GM23338 (cell line): ENCODE data around the gene CDH4. TPM values are rescaled to one million over a fixed set of nuclear protein-coding genes. Genes with fewer than 3 reads are reported as not detected.

Source experiments
- ATAC-seq: fragments of 200-7000 bp; cut with Tn5 transposase; 3 replicates; pipeline ENCODE4 v1.9.1; 2020
- DNase-seq: peaks from one replicate; pipeline ENCODE4 v3.0.0-alpha.2; 2015; ENCODE audit warnings: low spot score
- H2AFZ ChIP-seq: fragments of 200-600 bp; sonication (generic); 2 replicates; pipeline ENCODE4 v1.8.0; 2016; ENCODE audit warnings: antibody characterized with exemption, mild to moderate bottlenecking, moderate library complexity
- H3F3A ChIP-seq: fragments of 200-600 bp; sonication (generic); replicated peaks from 2 replicates; pipeline ENCODE4 v1.8.0; 2017; ENCODE audit warnings: antibody characterized with exemption, mixed run types, low read depth
- H3K27ac ChIP-seq: fragments of 200-600 bp; sonication (generic); 2 replicates; pipeline ENCODE4 v1.6.1; 2016; ENCODE audit warnings: low read depth
- H3K27me3 ChIP-seq: fragments of 200-600 bp; sonication (generic); 2 replicates; pipeline ENCODE4 v1.8.0; 2016; ENCODE audit warnings: mild to moderate bottlenecking, mixed run types, moderate library complexity; ENCODE audit not compliant: insufficient read depth
- H3K36me3 ChIP-seq: fragments of 200-600 bp; sonication (generic); 2 replicates; pipeline ENCODE4 v1.8.0; 2016; ENCODE audit warnings: mild to moderate bottlenecking; ENCODE audit not compliant: insufficient read depth
- H3K4me1 ChIP-seq: fragments of 200-600 bp; sonication (generic); 2 replicates; pipeline ENCODE4 v1.8.0; 2016; ENCODE audit warnings: mild to moderate bottlenecking, moderate library complexity; ENCODE audit not compliant: insufficient read depth
- H3K4me2 ChIP-seq: fragments of 200-600 bp; sonication (generic); 2 replicates; pipeline ENCODE4 v1.7.1; 2017; ENCODE audit warnings: mixed run types
- H3K4me3 ChIP-seq: fragments of 200-600 bp; sonication (generic); 2 replicates; pipeline ENCODE4 v1.6.1; 2016; ENCODE audit warnings: mixed run types
- H3K79me2 ChIP-seq: fragments of 200-600 bp; sonication (generic); replicated peaks from 2 replicates; pipeline ENCODE4 v1.8.0; 2017; ENCODE audit warnings: mild to moderate bottlenecking; ENCODE audit not compliant: insufficient read depth
- H3K9me2 ChIP-seq: fragments of 200-600 bp; sonication (generic); 2 replicates; pipeline ENCODE4 v1.8.0; 2017; ENCODE audit not compliant: insufficient read depth
- H4K20me1 ChIP-seq: fragments of 200-600 bp; sonication (generic); replicated peaks from 2 replicates; pipeline ENCODE4 v1.8.0; 2017; ENCODE audit warnings: mild to moderate bottlenecking; ENCODE audit not compliant: insufficient read depth
- H3K27ac Mint-ChIP-seq: 2 replicates; pipeline ENCODE4 v1.8.0; 2020; ENCODE audit warnings: inconsistent platforms, mild to moderate bottlenecking, moderate library complexity, mixed read lengths
- H3K27me3 Mint-ChIP-seq: 3 replicates; pipeline ENCODE4 v1.8.0; 2022; ENCODE audit warnings: low read depth, mild to moderate bottlenecking, moderate library complexity, mixed read lengths, inconsistent platforms; ENCODE audit not compliant: insufficient read depth, poor library complexity
- H3K36me3 Mint-ChIP-seq: 3 replicates; pipeline ENCODE4 v1.8.0; 2021; ENCODE audit warnings: low read depth, mild to moderate bottlenecking, inconsistent platforms, moderate library complexity, mixed read lengths
- H3K4me1 Mint-ChIP-seq: 3 replicates; pipeline ENCODE4 v1.8.0; 2020; ENCODE audit warnings: mild to moderate bottlenecking, inconsistent platforms, mixed read lengths
- H3K4me3 Mint-ChIP-seq: 3 replicates; pipeline ENCODE4 v1.8.0; 2021; ENCODE audit warnings: moderate library complexity, mild to moderate bottlenecking, inconsistent platforms, mixed read lengths
- H3K9me3 Mint-ChIP-seq: 3 replicates; pipeline ENCODE4 v1.8.0; 2020; ENCODE audit warnings: moderate library complexity, mild to moderate bottlenecking, inconsistent platforms, mixed read lengths
- CREB1 ChIP-seq: fragments of 250-450 bp; sonication (Bioruptor Pico); IDR thresholded peaks from 2 replicates; pipeline ENCODE4 v1.5.0; 2020; ENCODE audit warnings: low read depth, mild to moderate bottlenecking, moderate library complexity
- CTCF ChIP-seq, 2 experiments: fragments of 200-600 bp in 1 of 2; sonication (generic) in 1 of 2; conservative IDR thresholded peaks; 2 replicates each; pipeline versions ENCODE4 v1.5.1 to v1.6.1; 2016 to 2017; ENCODE audit warnings: antibody characterized with exemption in 2 of 2, low read depth in 2 of 2, mild to moderate bottlenecking in 2 of 2, moderate library complexity in 1 of 2
- ETS1 ChIP-seq: IDR thresholded peaks from 2 replicates; pipeline ENCODE4 v1.6.1; 2016; ENCODE audit warnings: antibody characterized with exemption
- EZH2 ChIP-seq: fragments of 200-600 bp; sonication (generic); IDR thresholded peaks from one replicate; pipeline ENCODE4 v1.8.0; 2017; ENCODE audit warnings: antibody characterized with exemption, mild to moderate bottlenecking, low read depth; ENCODE audit not compliant: unreplicated experiment
- EZH2phosphoT487 ChIP-seq: fragments of 200-600 bp; sonication (generic); IDR thresholded peaks from one replicate; pipeline ENCODE4 v1.8.1; 2018; ENCODE audit warnings: antibody characterized with exemption; ENCODE audit not compliant: unreplicated experiment
- JUNB ChIP-seq: IDR thresholded peaks from one replicate; pipeline ENCODE4 v1.6.1; 2016; ENCODE audit warnings: antibody characterized with exemption; ENCODE audit not compliant: unreplicated experiment
- NANOG ChIP-seq: IDR thresholded peaks from 2 replicates; pipeline ENCODE4 v1.6.1; 2016; ENCODE audit warnings: antibody characterized with exemption, borderline replicate concordance
- POLR2AphosphoS5 ChIP-seq: IDR thresholded peaks from 2 replicates; pipeline ENCODE4 v1.6.1; 2016; ENCODE audit warnings: antibody characterized with exemption, low read depth
- REST ChIP-seq: IDR thresholded peaks from one replicate; pipeline ENCODE4 v1.6.1; 2018; ENCODE audit warnings: antibody characterized with exemption; ENCODE audit not compliant: unreplicated experiment
- STAT1 ChIP-seq: IDR thresholded peaks from one replicate; pipeline ENCODE4 v1.6.1; 2016; ENCODE audit warnings: antibody characterized with exemption; ENCODE audit not compliant: unreplicated experiment
- ZNF114 ChIP-seq: fragments of 250-450 bp; sonication (Bioruptor Pico); IDR thresholded peaks from 2 replicates; pipeline ENCODE4 v1.5.0; 2020; ENCODE audit warnings: mild to moderate bottlenecking, moderate library complexity
- ZNF331 ChIP-seq: fragments of 250-450 bp; sonication (Bioruptor Pico); IDR thresholded peaks from 2 replicates; pipeline ENCODE4 v1.5.0; 2020; ENCODE audit warnings: low read depth, mild to moderate bottlenecking, moderate library complexity
- ZNF462 ChIP-seq: fragments of 250-450 bp; sonication (Bioruptor Pico); IDR thresholded peaks from 2 replicates; pipeline ENCODE4 v1.5.0; 2020; ENCODE audit warnings: mild to moderate bottlenecking, moderate library complexity
- polyA plus RNA-seq: library from polyadenylated mRNA; unstranded; fragments of >200 nt; fragmentation: Nextera tagmentation; extraction: Ambion mirVana; gene quantifications from 2 replicates; pipeline ENCODE4 v1.2.1, GENCODE V29; 2016
- total RNA-seq: library from RNA; depleted of rRNA; stranded (reverse); fragments of >200 nt; shearing (Covaris generic); gene quantifications from 2 replicates; pipeline ENCODE4 v1.2.3, GENCODE V29; 2014

CDH4 gene
- total and polyA plus RNA-seq, 2 experiments from 2014 or later, result 1.2 to 4.2 TPM

- peaks cover 35% of the 10 kb centered on the region for H3K4me1 Mint-ChIP-seq
Measured at GRCh38 chr20:61562897-61563504, 310.9 kb downstream of the CDH4 start.

More at GRCh38 chr20:61562897-61563504, 310.9 kb downstream of the CDH4 start:
- H3K4me1 ChIP-seq, result peaks cover 11% of the 10 kb centered on the region; the same call in 1 of the 2 replicates
- peaks cover 5% of the 10 kb centered on the region for H3K27me3 Mint-ChIP-seq
- no peaks in the 10 kb centered on the region for H4K20me1 ChIP-seq
- no peak overlapping the region for H2AFZ ChIP-seq
- no peak overlapping the region for H3K4me2 ChIP-seq
- H3K4me3 ChIP-seq, result no peak overlapping the region
- DNase-seq (no peak), ATAC-seq (no peak)
- TF ChIP-seq EZH2phosphoT487 (no peak), JUNB (no peak), CREB1 (CRISPR knock-in tag) (no peak), ZNF114 (CRISPR knock-in tag) (no peak), POLR2AphosphoS5 (no peak), STAT1 (no peak), ZNF331 (CRISPR knock-in tag) (no peak), ZNF462 (no peak), ETS1 (no peak), REST (no peak), NANOG (no peak), EZH2 (no peak), CTCF (conservative IDR thresholded peaks at IDR 0.05; ENCODE audit: low read depth in 2 of 2) (no peak)
- no peaks in the 10 kb centered on the region for H3K79me2 ChIP-seq
- no peaks in the 10 kb centered on the region for H3K36me3 Mint-ChIP-seq
- no peaks in the 10 kb centered on the region for H3K27me3 ChIP-seq
- no peaks in the 10 kb centered on the region; the same call in 1 of the 3 replicates for H3K9me3 Mint-ChIP-seq
- H3F3A ChIP-seq, result no peaks in the 10 kb centered on the region
- no peak overlapping the region for H3K4me3 Mint-ChIP-seq
- H3K9me2 ChIP-seq, result no peaks in the 10 kb centered on the region; the same call in 1 of the 2 replicates
- no peaks in the 10 kb centered on the region for H3K36me3 ChIP-seq
- H3K27ac Mint-ChIP-seq, result no peak overlapping the region
- H3K27ac ChIP-seq, result no peak overlapping the region
